GM21737 (cell line): ENCODE data around the gene SYT2.

ENCODE experiments used
- ATAC-seq: cut with Tn5 transposase; IDR thresholded peaks from one replicate; pipeline ENCODE4 v1.9.1; 2021; ENCODE audit warnings: mild to moderate bottlenecking, moderate library complexity; ENCODE audit not compliant: unreplicated experiment

The SYT2 gene

DNA sequence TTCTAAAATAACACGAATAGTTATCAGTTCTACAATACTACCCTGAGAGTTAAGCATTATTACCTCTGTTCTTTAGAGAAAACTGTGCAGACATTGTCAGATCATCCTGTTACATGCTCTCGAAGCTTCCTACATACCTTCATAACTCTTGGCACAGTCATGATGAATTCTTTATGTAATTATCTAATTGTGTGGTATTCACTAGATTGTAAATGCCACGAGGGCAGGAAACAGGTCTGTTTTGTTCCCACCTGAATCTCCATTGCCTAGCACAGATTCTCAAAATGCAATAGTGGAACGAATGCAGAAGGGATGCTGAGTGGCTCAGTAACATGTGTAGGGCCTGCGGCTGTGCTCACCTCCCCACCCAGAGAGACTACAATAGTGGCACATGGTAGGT is 3.4 kb downstream of the SYT2 start:
- no peak for ATAC-seq

- no peak for ATAC-seq
Measured at GRCh38 chr1:202704601-202705000, 5.7 kb downstream of the SYT2 start.

DNA sequence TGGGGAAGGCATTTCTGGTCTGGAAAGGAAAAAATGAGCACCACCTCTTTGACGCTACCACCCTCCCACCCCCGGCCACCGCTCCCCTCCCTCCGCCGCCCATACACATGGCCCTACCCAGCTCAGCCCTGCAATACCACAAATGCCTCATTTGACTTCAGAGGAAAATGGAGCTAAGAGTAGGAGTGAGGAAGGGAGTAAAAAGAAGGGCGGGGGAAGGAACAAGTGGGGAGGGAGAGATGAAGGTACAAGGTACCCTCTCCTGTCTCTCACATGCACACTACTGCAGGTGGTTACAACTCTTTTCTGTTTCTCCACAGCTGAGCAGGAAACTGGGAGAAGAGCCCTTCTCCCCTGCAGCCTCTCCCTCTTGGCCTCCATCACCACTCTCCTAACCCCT is 7.1 kb downstream of the SYT2 start:
- no peak for ATAC-seq

GRCh38 chr1:202702088-202702487 is 8.2 kb downstream of the SYT2 start:
- no peak for ATAC-seq

DNA sequence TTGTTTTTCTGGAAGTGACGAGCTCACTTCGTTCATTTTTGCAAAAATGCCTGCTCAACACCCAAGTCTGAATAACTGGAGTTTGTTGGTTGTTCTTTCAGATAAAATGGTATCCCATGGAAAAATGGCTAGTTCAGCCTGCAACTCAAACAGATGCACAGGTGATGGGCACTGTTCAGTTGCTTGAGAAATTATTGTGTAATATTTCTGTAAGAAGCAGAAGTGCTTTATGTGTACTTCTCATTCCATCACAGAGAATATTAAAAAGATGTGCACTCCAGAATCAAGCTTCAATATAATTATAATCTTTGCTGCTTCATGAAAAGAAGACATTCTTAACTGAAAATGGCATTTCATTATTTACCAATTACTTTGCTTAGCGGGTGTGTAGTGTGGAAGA is 9.1 kb downstream of the SYT2 start:
- ATAC-seq = no peak

- ATAC-seq = no peak
Measured at GRCh38 chr1:202700061-202700460, 10.2 kb downstream of the SYT2 start.

DNA sequence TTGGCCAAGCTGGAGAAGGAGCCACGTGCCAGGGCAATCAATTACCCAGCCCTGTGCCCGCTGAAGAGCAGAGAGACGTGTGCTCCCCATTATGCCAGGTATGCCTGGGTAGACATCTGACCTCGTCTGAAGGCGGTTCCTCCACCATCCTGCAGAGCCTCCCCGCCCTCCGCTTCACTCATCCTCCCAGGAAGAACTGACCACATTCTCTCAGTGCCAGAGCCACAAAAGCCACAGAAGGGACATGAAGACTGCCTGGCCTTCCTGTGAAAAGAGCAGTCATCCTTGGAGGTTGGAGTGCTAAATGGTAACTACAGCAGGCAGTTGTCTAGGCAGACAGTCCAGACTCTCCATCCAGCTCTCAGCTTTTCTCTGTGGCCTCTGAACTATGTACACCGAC is 12.0 kb downstream of the SYT2 start:
- no peak for ATAC-seq

GRCh38 chr1:202697038-202697437 is 13.2 kb downstream of the SYT2 start:
- ATAC-seq = no peak

- no peak for ATAC-seq
Measured at GRCh38 chr1:202694314-202694713, 15.9 kb downstream of the SYT2 start.

DNA sequence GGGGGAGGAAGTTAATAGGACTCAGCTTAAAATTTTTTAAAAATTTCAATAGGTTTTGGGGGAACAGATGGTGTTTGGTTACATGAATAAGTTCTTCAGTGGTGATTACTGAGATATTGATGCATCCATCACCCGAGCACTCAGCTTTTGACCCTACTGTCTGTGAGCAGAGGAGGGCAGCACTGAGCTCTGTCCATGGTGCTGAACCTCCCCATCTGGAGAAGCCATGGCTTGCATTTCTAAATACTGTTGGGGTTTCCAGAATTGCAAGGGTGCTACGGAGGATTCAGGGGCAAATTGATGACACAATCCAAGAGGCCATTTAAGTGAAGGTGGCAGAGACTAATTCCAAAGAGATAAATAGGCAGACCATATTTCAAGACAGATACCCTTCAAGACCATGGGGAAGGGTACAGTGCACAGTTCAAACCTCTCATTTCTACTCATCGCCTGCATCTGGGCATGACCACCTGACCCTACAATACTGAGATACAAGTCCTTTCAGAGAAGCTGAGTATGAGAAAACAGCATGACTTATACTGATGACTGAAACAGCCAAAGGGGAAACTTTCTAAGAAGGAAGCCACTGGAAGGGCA is 17.2 kb downstream of the SYT2 start:
- ATAC-seq = no peak

DNA sequence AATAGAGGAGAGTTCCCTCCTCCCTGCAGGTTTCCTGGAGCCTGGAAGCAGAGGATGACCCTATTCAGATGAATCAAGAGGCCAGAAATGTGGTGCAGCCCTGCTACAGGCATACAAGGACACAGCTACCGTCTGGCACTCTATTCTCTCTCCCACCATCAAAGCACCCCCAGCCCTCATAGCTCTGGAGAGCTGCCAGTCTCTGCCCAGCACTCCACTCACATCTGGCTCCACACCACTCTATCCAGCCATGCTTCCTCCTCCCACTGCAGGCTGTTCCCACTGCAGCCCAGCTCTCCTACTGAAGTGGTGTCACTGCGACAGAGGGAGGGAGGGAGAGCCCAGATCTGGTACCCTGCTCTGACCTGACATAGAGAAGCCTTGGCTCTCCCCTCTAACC is 18.4 kb downstream of the SYT2 start:
- ATAC-seq = no peak

GRCh38 chr1:202689493-202690342 is 20.5 kb downstream of the SYT2 start:
- ATAC-seq = no peak

DNA sequence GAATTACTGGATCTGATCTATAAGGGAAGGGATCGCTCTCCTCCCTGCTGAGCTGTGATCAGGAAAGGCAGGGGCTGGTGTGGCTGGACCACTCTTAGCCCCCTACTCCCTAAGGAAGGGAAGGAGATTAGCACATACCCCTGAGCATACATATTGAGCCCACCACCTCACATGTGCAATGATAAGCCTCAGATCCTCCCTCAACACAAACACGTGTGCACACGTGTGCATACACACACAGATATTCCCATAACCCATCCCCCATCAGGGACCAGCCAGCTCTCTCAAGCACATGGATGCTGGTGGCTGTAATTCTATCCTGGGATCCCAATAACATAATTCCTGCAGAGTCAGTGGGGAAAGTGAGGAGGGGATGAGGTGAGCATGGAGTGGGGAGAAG is 21.2 kb downstream of the SYT2 start:
- no peak for ATAC-seq

DNA sequence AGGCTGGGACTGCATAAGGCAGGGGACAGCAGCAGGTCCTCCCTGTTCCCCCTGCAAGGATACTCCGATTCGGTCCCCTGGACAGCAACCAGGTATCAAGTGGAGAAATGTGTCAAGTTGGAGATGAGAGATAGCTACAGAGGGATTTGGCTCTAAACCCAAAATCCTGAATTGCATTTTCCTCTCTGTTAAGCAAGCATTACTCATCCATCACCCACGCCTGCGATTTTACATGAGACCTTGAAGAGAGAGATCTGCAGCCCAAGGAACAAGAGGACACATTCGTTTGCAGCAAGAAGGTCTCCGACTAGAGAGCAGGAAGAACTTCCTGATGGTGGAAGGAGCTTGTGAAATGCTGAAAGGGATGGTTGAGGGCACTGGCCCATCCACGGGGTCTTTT is 21.9 kb downstream of the SYT2 start:
- no peak for ATAC-seq

DNA sequence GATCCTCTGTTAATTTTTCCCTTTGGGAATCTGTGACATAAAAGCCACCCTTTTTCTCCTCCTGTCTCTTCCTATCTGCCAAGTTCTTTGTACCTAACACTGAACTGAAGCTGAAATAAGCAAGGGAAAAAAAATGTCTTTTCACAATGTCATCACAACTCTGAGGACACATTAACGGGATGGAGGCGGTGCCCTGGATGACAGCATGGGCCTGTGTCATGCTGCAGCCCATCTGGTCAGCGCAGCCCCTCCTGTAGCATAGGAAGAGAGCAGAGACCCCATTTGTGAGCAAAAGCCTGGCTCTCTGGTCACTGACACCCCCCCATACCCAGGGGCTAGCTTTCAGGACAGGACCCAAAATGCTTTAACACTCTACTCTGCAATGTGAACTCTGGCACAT is 22.5 kb downstream of the SYT2 start:
- no peak for ATAC-seq

DNA sequence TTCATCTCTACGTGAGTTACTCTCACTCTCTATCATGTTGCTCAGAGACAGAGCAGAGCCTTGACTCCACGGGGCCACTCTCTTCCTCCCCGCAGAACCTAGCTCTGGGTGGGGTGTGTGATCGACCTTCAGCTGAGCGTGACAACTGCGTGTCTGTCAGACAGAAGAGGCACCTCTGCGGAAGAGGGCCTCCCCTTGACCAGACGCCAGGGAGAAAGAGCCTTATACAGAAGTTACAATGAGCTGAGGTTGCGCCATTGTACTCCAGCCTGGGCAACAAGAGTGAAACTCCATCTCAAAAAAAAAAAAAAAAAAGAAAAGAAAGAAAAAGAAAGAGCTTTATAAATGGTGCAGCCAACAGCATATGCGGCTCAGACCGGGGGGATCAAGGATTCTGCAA is 22.9 kb downstream of the SYT2 start:
- no peak for ATAC-seq

GRCh38 chr1:202685641-202686040 is 24.6 kb downstream of the SYT2 start:
- no peak for ATAC-seq

GRCh38 chr1:202684716-202685115 is 25.5 kb downstream of the SYT2 start:
- no peak for ATAC-seq

DNA sequence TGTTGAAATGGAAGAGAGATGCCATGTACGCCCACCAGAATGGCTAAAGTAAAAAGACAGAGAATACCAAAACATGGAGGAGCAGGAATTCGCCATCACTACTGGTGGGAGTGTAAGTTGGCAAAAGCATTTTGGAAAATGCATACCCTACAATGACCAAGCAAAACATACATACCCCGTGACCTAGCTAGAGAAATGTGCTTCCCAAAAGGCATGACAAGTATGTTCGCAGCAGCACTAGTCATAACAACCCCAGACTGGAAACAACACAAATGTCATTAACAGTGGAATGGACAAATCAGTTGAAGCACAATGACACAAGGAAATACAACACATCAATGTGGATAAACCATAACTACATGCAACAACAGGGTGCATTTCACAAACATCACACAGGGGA is 27.2 kb downstream of the SYT2 start:
- ATAC-seq = no peak

DNA sequence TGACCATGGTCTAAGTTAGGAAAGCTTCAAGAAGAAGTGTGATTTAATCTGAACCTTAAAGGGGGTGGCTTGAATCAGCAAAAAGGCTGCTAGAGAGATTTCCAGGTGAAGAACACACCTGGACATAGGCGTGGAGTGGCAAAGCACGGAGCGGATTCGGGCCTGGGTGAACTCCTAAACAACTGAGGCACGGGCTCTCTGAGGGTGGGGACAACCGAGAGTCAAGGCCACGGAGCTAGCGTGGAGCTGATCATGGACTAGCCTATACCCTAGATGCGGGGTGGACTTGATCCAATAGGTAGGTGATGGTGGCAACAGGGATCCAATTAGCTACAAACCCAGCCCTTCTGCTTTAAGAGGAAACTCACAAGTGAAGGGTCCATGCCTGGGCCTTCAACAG is 27.8 kb downstream of the SYT2 start:
- no peak for ATAC-seq

GRCh38 chr1:202681736-202682420 is 28.4 kb downstream of the SYT2 start:
- no peak for ATAC-seq
